ENCODE measurements around the gene ARPC2. TPM values are rescaled to one million over a fixed set of nuclear protein-coding genes. Genes with fewer than 3 reads are reported as not detected.

Gene ARPC2
- total RNA-seq, 2 donors from 2014 or later: 243 to 247 TPM

DNA sequence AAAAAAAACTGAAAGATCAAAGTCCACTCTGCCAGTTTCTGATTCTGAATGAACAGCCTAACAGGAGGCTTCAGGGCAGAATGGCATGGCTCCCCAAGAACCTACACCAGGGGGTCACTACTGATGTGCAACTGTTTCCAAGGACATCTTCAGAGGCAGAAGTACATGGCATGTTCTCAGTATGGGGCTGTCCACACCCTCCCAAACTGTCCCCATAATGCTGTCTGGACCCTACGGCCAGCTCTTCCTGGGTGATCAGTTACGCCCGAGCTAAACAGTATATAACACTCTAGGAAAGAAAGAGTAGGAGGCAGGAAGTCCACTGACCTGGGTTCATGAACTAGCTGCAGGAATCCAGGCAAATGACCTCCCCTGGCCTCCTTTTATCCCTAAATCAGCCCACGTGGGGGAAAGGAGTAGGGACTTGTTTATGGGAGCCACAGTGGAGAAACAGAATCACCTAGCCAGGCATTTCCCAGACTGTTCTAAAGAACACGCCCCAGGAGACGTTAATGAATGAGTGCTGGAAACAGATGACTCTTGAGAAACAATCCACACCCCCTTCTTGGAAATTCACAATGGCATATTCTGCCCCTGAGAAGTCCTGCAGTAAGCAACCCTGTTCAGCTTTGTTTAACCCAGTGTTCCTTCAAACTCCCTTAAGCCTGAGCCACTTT lies 72.8 kb downstream of the ARPC2 start:
- Mint-ChIP-seq H3K9me3 (no peaks in the 10 kb centered on the region), H3K4me1 (peaks cover 72% of the 10 kb centered on the region), H3K36me3 (ENCODE audit: low read depth) (no peaks in the 10 kb centered on the region), H3K27ac (peak overlapping the region; percentile 78), H3K4me3 (peak overlapping the region; percentile 67), H3K27me3 (ENCODE audit: insufficient read depth) (no peaks in the 10 kb centered on the region)
- no peak overlapping the region for H3K27ac ChIP-seq (ENCODE audit: low read depth, low read length)
- no peak overlapping the region for H3K9ac ChIP-seq (ENCODE audit: extremely low read depth, low read length, poor library complexity, severe bottlenecking)
- H3K36me3 ChIP-seq (ENCODE audit: control insufficient read depth, insufficient read depth, low read length): no peaks in the 10 kb centered on the region
- no peaks in the 10 kb centered on the region for H3K9me3 ChIP-seq (ENCODE audit: control insufficient read depth, low read length)
- no peak for TF ChIP-seq CTCF (conservative IDR thresholded peaks at IDR 0.05)
- no peak for DNase-seq
- 72 to 75% methylated on average over 3 to 6 of the region's 6 CpGs for WGBS, 2 experiments (ENCODE audit: insufficient coverage in 1 of 2, insufficient read length in 1 of 2)
- peaks cover 30% of the 10 kb centered on the region for H3K4me1 ChIP-seq (ENCODE audit: control insufficient read depth, insufficient read depth, low read length)
- H3K4me3 ChIP-seq (ENCODE audit: low read length): peak overlapping the region; percentile 75
- H3K27me3 ChIP-seq (ENCODE audit: control insufficient read depth, insufficient read depth, low read length, poor library complexity, severe bottlenecking): no peaks in the 10 kb centered on the region

DNA sequence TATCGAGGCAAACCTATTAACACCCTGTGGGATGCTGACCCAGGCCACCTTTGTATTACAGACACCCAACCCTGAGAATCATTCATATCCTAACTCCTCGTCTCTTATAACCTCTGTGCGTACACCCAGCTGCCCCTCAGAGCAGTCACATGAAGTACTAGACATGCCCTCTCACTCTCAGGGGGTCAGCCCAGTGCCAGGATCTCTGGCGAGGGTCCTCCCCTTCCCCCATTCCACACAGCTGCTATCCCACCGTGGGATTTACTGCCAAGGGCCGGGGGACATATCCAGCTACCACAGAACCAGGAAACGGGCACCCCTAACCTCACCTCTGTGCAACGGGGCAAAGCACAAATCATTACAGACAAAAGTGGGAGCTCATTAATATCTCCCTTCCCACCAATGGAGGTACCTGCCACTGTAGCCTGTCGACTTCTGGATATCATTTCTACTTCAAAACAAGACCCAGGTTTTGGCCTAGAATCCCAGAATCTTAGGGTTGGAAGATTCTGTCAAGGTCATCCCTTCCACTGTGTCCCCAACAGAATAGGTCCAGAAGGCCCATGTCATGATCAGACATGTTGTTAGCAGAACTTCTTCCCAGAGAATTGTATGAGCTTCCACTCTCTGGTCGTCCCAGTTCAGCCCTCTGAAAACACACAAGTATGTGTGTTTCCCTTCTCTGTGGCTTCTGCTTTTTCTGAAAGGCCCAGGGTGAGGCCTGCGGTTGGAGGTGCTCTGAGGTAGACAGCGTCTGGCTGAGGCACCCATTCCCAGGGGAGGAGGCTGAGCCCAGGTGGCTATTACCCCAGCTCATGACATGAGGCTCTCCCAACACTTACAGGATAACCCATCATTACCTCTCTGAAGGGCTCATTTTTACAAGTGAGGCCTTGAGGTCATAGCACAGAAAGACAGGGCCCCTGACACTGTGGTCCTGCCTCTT lies 73.6 kb downstream of the ARPC2 start:
- Mint-ChIP-seq H3K4me1 (peaks cover 78% of the 10 kb centered on the region), H3K4me3 (peak overlapping the region; percentile 67), H3K9me3 (no peaks in the 10 kb centered on the region), H3K27ac (peak overlapping the region; percentile 78), H3K36me3 (ENCODE audit: low read depth) (no peaks in the 10 kb centered on the region), H3K27me3 (ENCODE audit: insufficient read depth) (no peaks in the 10 kb centered on the region)
- TF ChIP-seq CTCF (conservative IDR thresholded peaks at IDR 0.05): no peak
- no peaks in the 10 kb centered on the region for H3K9me3 ChIP-seq (ENCODE audit: control insufficient read depth, low read length)
- no peak overlapping the region for H3K9ac ChIP-seq (ENCODE audit: extremely low read depth, low read length, poor library complexity, severe bottlenecking)
- H3K27me3 ChIP-seq (ENCODE audit: control insufficient read depth, insufficient read depth, low read length, poor library complexity, severe bottlenecking): no peaks in the 10 kb centered on the region
- peak overlapping the region; percentile 75 for H3K4me3 ChIP-seq (ENCODE audit: low read length)
- no peaks in the 10 kb centered on the region for H3K36me3 ChIP-seq (ENCODE audit: control insufficient read depth, insufficient read depth, low read length)
- DNase-seq: no peak
- H3K27ac ChIP-seq (ENCODE audit: low read depth, low read length): no peak overlapping the region
- 74 to 82% methylated on average over 6 to 12 of the region's 12 CpGs for WGBS, 2 experiments (ENCODE audit: insufficient coverage in 1 of 2, insufficient read length in 1 of 2)
- peaks cover 30% of the 10 kb centered on the region for H3K4me1 ChIP-seq (ENCODE audit: control insufficient read depth, insufficient read depth, low read length)

- Mint-ChIP-seq H3K27me3 (ENCODE audit: insufficient read depth) (no peaks in the 10 kb centered on the region), H3K4me3 (peak overlapping the region; percentile 67), H3K27ac (peak overlapping the region; percentile 55), H3K4me1 (peaks cover 77% of the 10 kb centered on the region), H3K36me3 (ENCODE audit: low read depth) (no peaks in the 10 kb centered on the region), H3K9me3 (no peaks in the 10 kb centered on the region)
- H3K4me3 ChIP-seq (ENCODE audit: low read length): peak overlapping the region; percentile 75
- DNase-seq: no peak
- H3K27ac ChIP-seq (ENCODE audit: low read depth, low read length): no peak overlapping the region
- no peaks in the 10 kb centered on the region for H3K27me3 ChIP-seq (ENCODE audit: control insufficient read depth, insufficient read depth, low read length, poor library complexity, severe bottlenecking)
- peak overlapping the region; percentile 22 for H3K9ac ChIP-seq (ENCODE audit: extremely low read depth, low read length, poor library complexity, severe bottlenecking)
- TF ChIP-seq CTCF (conservative IDR thresholded peaks at IDR 0.05): no peak
- peaks cover 24% of the 10 kb centered on the region for H3K4me1 ChIP-seq (ENCODE audit: control insufficient read depth, insufficient read depth, low read length)
- WGBS, 2 experiments (ENCODE audit: insufficient coverage in 1 of 2, insufficient read length in 1 of 2): 88 to 89% methylated on average over 7 to 12 of the region's 12 CpGs
- no peaks in the 10 kb centered on the region for H3K9me3 ChIP-seq (ENCODE audit: control insufficient read depth, low read length)
- H3K36me3 ChIP-seq (ENCODE audit: control insufficient read depth, insufficient read depth, low read length): no peaks in the 10 kb centered on the region
Observed at GRCh38 chr2:218291318-218292047, 74.5 kb downstream of the ARPC2 start.

Measured in endodermal cell (in vitro differentiated cells).